Dermis blood vessel endothelial cell (primary cell): Measurements from ENCODE around the gene P3H2. TPM values are rescaled to one million over a fixed set of nuclear protein-coding genes. Genes with fewer than 3 reads are reported as not detected.
A peak's percentile ranks its signal among the peaks of the same experiment; 100 is the strongest.
"Not testable (repeated sequence)": the region's sequence is repeated elsewhere in the genome, so short reads cannot be mapped to it uniquely, and the experiment has no call there.

Source experiments
- DNase-seq: peaks from one replicate; pipeline ENCODE4 v3.0.0; 2010
- total RNA-seq: library from RNA; depleted of rRNA; stranded (reverse); fragments of >200 nt; gene quantifications from 2 replicates; pipeline ENCODE4 v1.2.3, GENCODE V29; 2014

The P3H2 gene
- 13.1 and 18.5 TPM in 2 replicates for total RNA-seq

- peak; percentile 97 for DNase-seq
These were observed at the start of gene P3H2 for GRCh38 chr3:190120269-190121060. P3H2 (minus strand) TSS chr3:190120897; CDS start chr3:190120731, 166 bp downstream.

GRCh38 chr3:190169877-190170276, 49.2 kb upstream of the P3H2 start:
- no peak for DNase-seq

- DNase-seq: no peak
These were observed 48.5 kb upstream of the P3H2 start for GRCh38 chr3:190169243-190169642.

GRCh38 chr3:190167936-190168680, 47.4 kb upstream of the P3H2 start:
- DNase-seq: no peak

GRCh38 chr3:190166948-190167347, 46.3 kb upstream of the P3H2 start:
- no peak for DNase-seq

- no peak for DNase-seq
These were observed 44.6 kb upstream of the P3H2 start for GRCh38 chr3:190165253-190165652.

- DNase-seq: not testable (repeated sequence)
These were observed 41.3 kb upstream of the P3H2 start for GRCh38 chr3:190162013-190162412.

- DNase-seq: no peak
These were observed 39.3 kb upstream of the P3H2 start for GRCh38 chr3:190159902-190160435.

GRCh38 chr3:190158261-190158660, 37.6 kb upstream of the P3H2 start:
- DNase-seq: no peak

- no peak for DNase-seq
These were observed 35.1 kb upstream of the P3H2 start for GRCh38 chr3:190155752-190156151.

- no peak for DNase-seq
These were observed 30.0 kb upstream of the P3H2 start for GRCh38 chr3:190150681-190151080.

- not testable (repeated sequence) for DNase-seq
These were observed 29.3 kb upstream of the P3H2 start for GRCh38 chr3:190149830-190150619.

GRCh38 chr3:190144793-190145192, 24.1 kb upstream of the P3H2 start:
- not testable (repeated sequence) for DNase-seq

- no peak for DNase-seq
These were observed 21.3 kb upstream of the P3H2 start for GRCh38 chr3:190142041-190142440.

- DNase-seq: no peak
These were observed 18.7 kb upstream of the P3H2 start for GRCh38 chr3:190139365-190139764.

GRCh38 chr3:190132371-190132770, 11.7 kb upstream of the P3H2 start:
- DNase-seq: no peak

GRCh38 chr3:190131329-190131728, 10.6 kb upstream of the P3H2 start:
- peak; percentile 84 for DNase-seq

- DNase-seq: no peak
These were observed 10.0 kb upstream of the P3H2 start for GRCh38 chr3:190130696-190131095.

- no peak for DNase-seq
These were observed 9.3 kb upstream of the P3H2 start for GRCh38 chr3:190130037-190130436.

- no peak for DNase-seq
These were observed 7.1 kb upstream of the P3H2 start for GRCh38 chr3:190127797-190128196.

- no peak for DNase-seq
These were observed 6.5 kb upstream of the P3H2 start for GRCh38 chr3:190127195-190127594.

GRCh38 chr3:190125436-190126068, 4.9 kb upstream of the P3H2 start:
- no peak for DNase-seq
